ENCODE measurements around the gene CTNNA2.
A peak's percentile ranks its signal among the peaks of the same experiment; 100 is the strongest.

CTNNA2 gene

DNA sequence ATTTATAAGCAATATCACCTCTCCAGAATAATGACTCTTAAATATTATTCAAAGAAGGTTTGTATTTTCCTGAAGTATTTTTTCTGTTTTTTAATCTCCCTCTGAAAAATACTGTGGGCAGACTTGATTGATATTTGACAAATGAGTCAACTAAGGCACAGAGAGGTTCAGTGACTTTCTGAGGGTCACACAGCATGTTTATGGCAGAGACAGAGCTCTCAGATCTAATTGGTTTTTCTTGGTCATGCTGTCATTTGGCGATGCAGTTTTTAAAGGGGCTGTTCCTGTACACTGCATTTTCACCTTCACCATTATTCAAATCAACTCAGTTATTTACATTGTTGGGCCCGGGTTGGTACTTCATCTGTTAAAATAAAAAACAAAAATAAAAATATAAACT, 527.4 kb downstream of the CTNNA2 start:
- H3K27ac Mint-ChIP-seq, result no peak overlapping the region
- peaks cover 8% of the 10 kb centered on the region for H3K27me3 Mint-ChIP-seq (ENCODE audit: low read depth)
- no peaks in the 10 kb centered on the region for H3K36me3 Mint-ChIP-seq (ENCODE audit: low read depth)
- H3K4me3 Mint-ChIP-seq, result no peak overlapping the region
- H3K9me3 Mint-ChIP-seq, result no peaks in the 10 kb centered on the region
- no peaks in the 10 kb centered on the region for H3K4me1 Mint-ChIP-seq
- TF ChIP-seq, protein P1, sequence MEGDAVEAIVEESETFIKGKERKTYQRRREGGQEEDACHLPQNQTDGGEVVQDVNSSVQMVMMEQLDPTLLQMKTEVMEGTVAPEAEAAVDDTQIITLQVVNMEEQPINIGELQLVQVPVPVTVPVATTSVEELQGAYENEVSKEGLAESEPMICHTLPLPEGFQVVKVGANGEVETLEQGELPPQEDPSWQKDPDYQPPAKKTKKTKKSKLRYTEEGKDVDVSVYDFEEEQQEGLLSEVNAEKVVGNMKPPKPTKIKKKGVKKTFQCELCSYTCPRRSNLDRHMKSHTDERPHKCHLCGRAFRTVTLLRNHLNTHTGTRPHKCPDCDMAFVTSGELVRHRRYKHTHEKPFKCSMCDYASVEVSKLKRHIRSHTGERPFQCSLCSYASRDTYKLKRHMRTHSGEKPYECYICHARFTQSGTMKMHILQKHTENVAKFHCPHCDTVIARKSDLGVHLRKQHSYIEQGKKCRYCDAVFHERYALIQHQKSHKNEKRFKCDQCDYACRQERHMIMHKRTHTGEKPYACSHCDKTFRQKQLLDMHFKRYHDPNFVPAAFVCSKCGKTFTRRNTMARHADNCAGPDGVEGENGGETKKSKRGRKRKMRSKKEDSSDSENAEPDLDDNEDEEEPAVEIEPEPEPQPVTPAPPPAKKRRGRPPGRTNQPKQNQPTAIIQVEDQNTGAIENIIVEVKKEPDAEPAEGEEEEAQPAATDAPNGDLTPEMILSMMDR (IDR thresholded peaks at IDR 0.05; ENCODE audit: unreplicated experiment in 3 of 3), result no peak

DNA sequence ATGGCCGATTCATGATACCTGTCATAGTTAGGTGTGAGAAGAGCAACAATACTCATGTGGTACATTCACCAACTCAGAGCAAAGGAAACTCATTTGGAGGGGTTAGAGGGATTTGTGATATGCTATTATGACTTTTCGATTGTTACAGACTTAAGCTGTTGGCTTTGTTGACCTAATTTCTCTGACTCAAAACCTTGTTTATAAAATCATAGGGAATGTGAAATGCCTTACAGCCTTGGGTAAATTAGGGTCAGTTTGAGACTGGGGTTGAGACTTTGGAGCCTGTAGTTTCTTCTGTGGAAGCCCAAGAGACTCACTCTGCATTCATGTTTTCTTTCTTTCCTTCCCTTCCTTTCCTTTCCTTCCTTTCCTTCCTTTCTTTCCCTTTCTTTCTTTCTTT, 529.8 kb downstream of the CTNNA2 start:
- H3K27ac Mint-ChIP-seq, result no peak overlapping the region
- H3K9me3 Mint-ChIP-seq, result no peaks in the 10 kb centered on the region
- H3K4me3 Mint-ChIP-seq, result no peak overlapping the region
- TF ChIP-seq, protein P1 (IDR thresholded peaks at IDR 0.05; ENCODE audit: unreplicated experiment in 3 of 3), result no peak
- H3K36me3 Mint-ChIP-seq (ENCODE audit: low read depth), result no peaks in the 10 kb centered on the region
- H3K4me1 Mint-ChIP-seq, result no peaks in the 10 kb centered on the region
- peaks cover 9% of the 10 kb centered on the region for H3K27me3 Mint-ChIP-seq (ENCODE audit: low read depth)

DNA sequence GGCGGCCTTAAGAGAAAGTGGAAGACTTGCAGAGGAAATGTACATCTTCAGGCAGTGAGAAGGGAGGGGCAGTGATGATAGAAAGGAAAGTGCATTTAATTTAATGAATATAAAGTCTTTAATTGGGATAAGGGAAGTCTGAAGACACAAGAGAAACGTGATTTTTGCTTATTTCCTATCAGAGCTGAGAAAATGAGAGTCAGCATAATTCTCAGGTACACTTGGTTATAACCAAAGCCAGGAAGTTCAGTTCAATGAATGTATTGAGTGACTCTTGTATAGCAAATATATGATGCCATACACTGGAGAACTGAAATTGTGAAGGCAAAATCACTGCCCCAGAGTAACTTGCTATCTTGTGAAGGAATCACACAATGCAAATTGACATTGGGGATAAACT, 535.4 kb downstream of the CTNNA2 start:
- H3K4me3 Mint-ChIP-seq, result no peak overlapping the region
- TF ChIP-seq, protein P1 (IDR thresholded peaks at IDR 0.05; ENCODE audit: unreplicated experiment in 3 of 3), result no peak

DNA sequence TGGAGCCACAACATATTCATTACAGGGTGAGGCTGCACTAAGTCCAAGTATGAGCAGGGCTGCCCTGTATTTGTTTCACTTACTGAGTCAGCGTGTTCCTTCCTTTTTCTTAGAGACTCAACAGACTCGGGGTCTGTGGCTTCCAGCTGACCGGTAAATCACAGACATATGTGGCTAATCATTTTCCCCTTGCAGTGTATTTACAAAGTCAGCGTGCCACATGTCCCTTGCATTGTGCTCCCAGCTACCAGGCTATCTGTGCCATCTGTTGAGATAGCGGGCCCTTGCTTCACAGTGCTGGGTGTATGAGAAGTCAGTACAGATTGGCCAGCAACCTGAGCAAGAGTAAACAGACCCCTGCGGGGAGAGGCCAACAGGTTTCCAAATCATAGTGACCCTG, 537.4 kb downstream of the CTNNA2 start:
- H3K4me3 Mint-ChIP-seq, result no peak overlapping the region
- no peaks in the 10 kb centered on the region for H3K9me3 Mint-ChIP-seq
- TF ChIP-seq, protein P1 (IDR thresholded peaks at IDR 0.05; ENCODE audit: unreplicated experiment in 3 of 3), result no peak
- H3K4me1 Mint-ChIP-seq, result no peaks in the 10 kb centered on the region
- H3K27me3 Mint-ChIP-seq (ENCODE audit: low read depth), result peaks cover 21% of the 10 kb centered on the region
- no peak overlapping the region for H3K27ac Mint-ChIP-seq
- H3K36me3 Mint-ChIP-seq (ENCODE audit: low read depth), result no peaks in the 10 kb centered on the region

More for the DNA sequence above, 535.4 kb downstream of the CTNNA2 start:
- Mint-ChIP-seq H3K27ac (no peak overlapping the region), H3K9me3 (no peaks in the 10 kb centered on the region), H3K36me3 (ENCODE audit: low read depth) (no peaks in the 10 kb centered on the region), H3K27me3 (ENCODE audit: low read depth) (peaks cover 17% of the 10 kb centered on the region), H3K4me1 (no peaks in the 10 kb centered on the region)

DNA sequence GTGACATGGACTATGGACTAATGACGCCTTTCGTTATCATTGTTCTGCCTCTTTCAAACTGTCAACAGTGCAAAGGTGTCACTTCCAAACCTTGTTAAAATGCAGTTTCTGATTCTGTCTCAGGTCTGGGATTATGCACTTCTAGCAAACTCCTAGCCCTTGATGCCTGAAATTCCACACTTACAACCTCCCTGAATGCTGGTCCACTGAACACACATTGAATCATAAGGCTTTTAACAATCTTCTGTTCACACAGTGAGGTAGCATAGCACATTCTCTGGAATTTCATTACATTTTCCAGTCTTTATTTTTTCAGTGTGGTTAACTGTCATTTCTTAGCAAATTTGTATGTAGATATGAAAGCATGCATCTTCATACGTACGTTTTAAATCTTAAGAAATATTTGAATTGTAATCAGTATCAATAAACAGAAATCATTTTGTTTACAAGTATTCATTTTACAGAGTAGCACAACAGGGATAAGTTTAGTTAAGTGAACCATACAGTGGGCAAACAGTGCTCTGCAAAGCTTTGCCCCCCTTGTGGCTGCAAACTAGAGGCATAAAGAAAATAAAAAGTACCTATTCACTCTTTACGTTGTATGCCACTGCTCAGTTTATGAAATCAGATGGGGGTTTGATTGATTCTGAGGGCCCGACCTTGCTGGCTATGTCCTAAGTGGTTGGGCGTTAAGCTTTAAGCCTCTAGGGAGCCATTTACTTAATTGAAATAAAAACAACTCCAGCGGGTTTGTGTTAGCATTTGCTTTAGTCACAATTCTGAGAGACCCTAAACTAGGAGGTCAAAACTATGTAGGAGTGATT, 540.9 kb downstream of the CTNNA2 start:
- Mint-ChIP-seq H3K4me3 (no peak overlapping the region), H3K27me3 (ENCODE audit: low read depth) (peaks cover 14% of the 10 kb centered on the region), H3K27ac (peak overlapping the region; percentile 7 to 86 (median 59)), H3K9me3 (no peaks in the 10 kb centered on the region), H3K36me3 (ENCODE audit: low read depth) (no peaks in the 10 kb centered on the region), H3K4me1 (no peaks in the 10 kb centered on the region)
- TF ChIP-seq, protein P1 (IDR thresholded peaks at IDR 0.05; ENCODE audit: unreplicated experiment in 3 of 3), result no peak

DNA sequence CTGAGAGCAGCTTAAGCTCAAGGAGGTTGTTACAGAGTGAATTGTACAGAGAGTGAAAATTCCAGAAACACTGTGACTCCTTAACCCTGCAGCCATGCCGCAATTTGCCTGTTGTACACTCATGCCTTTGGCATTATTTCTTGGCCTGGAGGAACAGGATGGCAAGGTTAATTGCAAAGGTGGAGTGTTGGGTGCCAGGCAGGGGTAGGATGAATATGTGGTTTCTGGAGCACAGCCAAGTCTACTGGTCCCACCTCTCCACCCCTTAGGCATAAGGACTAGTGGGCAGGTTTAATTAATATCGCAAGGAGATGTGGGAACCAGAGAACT, 541.5 kb downstream of the CTNNA2 start:
- H3K27ac Mint-ChIP-seq, result peak overlapping the region; percentile 7 to 86 (median 59)
- no peaks in the 10 kb centered on the region for H3K4me1 Mint-ChIP-seq
- TF ChIP-seq, protein P1 (IDR thresholded peaks at IDR 0.05; ENCODE audit: unreplicated experiment in 3 of 3), result no peak
- no peaks in the 10 kb centered on the region for H3K36me3 Mint-ChIP-seq (ENCODE audit: low read depth)
- no peaks in the 10 kb centered on the region for H3K9me3 Mint-ChIP-seq
- no peak overlapping the region for H3K4me3 Mint-ChIP-seq
- H3K27me3 Mint-ChIP-seq (ENCODE audit: low read depth), result peaks cover 14% of the 10 kb centered on the region

All from nephron (organoid).